Osteocyte (in vitro differentiated cells): ENCODE results near the gene RPUSD2. TPM values are rescaled to one million over a fixed set of nuclear protein-coding genes. Genes with fewer than 3 reads are reported as not detected.
"Not testable (repeated sequence)": the region's sequence is repeated elsewhere in the genome, so short reads cannot be mapped to it uniquely, and the experiment has no call there.

Experiments used
- DNase-seq: peaks from one replicate; pipeline ENCODE4 v3.0.0; 2021; ENCODE audit warnings: mixed read lengths; ENCODE audit not compliant: unreplicated experiment; ENCODE audit errors: extremely low spot score
- H3K27ac Mint-ChIP-seq: one replicate; pipeline ENCODE4 v1.8.0; 2021; ENCODE audit warnings: mild to moderate bottlenecking, mixed read lengths; ENCODE audit not compliant: unreplicated experiment
- H3K27me3 Mint-ChIP-seq: one replicate; pipeline ENCODE4 v1.8.0; 2021; ENCODE audit warnings: mixed read lengths; ENCODE audit not compliant: unreplicated experiment
- H3K36me3 Mint-ChIP-seq: one replicate; pipeline ENCODE4 v1.8.0; 2021; ENCODE audit warnings: mixed read lengths; ENCODE audit not compliant: unreplicated experiment
- H3K4me1 Mint-ChIP-seq: one replicate; pipeline ENCODE4 v1.8.0; 2021; ENCODE audit warnings: mixed read lengths; ENCODE audit not compliant: unreplicated experiment
- H3K4me3 Mint-ChIP-seq: one replicate; pipeline ENCODE4 v1.8.0; 2021; ENCODE audit warnings: mild to moderate bottlenecking, moderate library complexity, mixed read lengths; ENCODE audit not compliant: unreplicated experiment
- H3K9me3 Mint-ChIP-seq: one replicate; pipeline ENCODE4 v1.8.0; 2021; ENCODE audit warnings: mixed read lengths; ENCODE audit not compliant: unreplicated experiment
- total RNA-seq: library from RNA; stranded (reverse); gene quantifications from 2 replicates; pipeline ENCODE4 v1.2.1, GENCODE V29; 2021
- TF ChIP-seq, protein P1 (sequence below): fragments of 200-600 bp; sonication (generic); IDR thresholded peaks from 2 replicates; pipeline ENCODE4 v1.5.0; 2021; ENCODE audit warnings: antibody characterized with exemption, mild to moderate bottlenecking, moderate library complexity

The RPUSD2 gene
- total RNA-seq, 1 donor from 2014 or later: 9.6 TPM

DNA sequence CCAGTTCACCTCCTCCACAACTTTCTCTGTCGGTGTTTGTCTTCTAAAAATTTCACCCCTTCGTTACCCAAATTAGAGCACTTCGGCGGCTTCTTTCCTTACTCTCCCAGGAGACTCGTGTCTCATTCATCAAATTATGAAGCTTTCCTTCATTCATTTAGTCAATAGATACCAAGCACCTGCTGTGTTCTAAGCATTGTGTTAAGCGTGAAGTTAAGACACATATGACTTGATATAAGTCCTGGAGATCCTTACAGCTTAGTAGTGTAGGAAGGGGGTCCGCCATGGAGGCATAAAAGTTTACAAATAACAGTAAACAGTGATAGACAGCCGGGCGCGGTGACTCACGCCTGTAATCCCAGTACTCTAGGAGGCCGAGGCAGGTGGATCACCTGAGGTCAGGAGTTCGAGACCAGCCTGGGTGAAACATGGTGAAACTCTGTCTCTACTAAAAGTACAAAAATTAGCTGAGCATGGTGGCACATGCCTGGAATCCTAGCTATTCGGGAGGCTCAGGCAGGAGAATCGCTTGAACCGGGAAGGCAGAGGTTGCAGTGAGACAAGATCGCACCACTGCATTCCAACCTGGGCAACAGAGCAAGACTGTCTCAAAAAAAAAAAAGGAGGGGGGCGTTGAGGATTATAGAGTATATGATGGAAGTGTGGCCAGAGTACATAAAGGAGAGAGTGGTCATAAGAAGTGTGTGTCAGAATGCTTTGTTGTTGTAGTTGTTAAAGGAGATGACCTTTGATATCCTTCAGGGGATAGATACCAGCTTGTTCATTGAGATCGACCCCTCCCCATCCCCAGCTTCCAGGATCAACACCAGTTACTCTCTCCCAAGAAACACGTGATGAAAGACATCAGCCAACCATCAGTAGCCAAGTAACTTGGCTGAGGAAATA, 3.5 kb upstream of the RPUSD2 start:
- Mint-ChIP-seq H3K36me3 (peaks cover 4% of the 10 kb centered on the region), H3K4me1 (peaks cover 31% of the 10 kb centered on the region), H3K27ac (peak overlapping the region; percentile 95), H3K4me3 (peak overlapping the region; percentile 90), H3K27me3 (no peaks in the 10 kb centered on the region), H3K9me3 (no peaks in the 10 kb centered on the region)
- TF ChIP-seq, protein P1, sequence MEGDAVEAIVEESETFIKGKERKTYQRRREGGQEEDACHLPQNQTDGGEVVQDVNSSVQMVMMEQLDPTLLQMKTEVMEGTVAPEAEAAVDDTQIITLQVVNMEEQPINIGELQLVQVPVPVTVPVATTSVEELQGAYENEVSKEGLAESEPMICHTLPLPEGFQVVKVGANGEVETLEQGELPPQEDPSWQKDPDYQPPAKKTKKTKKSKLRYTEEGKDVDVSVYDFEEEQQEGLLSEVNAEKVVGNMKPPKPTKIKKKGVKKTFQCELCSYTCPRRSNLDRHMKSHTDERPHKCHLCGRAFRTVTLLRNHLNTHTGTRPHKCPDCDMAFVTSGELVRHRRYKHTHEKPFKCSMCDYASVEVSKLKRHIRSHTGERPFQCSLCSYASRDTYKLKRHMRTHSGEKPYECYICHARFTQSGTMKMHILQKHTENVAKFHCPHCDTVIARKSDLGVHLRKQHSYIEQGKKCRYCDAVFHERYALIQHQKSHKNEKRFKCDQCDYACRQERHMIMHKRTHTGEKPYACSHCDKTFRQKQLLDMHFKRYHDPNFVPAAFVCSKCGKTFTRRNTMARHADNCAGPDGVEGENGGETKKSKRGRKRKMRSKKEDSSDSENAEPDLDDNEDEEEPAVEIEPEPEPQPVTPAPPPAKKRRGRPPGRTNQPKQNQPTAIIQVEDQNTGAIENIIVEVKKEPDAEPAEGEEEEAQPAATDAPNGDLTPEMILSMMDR: no peak
- no peak for DNase-seq

DNA sequence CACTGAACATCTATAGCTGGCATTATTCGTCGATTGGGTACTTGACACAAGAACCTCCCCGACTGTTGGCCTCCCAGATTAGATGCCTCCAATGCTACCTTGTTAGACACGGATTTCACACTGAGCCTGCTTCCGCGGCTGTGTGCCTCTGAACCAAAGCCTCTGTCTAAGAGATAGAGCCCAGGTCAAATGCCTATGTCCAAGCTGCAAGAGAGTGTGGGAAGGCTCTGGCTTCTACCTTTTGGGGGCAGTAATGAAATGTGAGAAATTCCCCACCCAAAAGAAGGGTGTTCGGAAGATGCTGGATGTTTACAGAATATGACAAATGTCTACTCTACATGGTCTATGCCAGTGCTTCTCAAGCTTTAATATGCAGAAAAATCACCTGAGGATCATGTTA, 2.0 kb upstream of the RPUSD2 start:
- TF ChIP-seq, protein P1: peak; percentile 20
- Mint-ChIP-seq H3K4me1 (peaks cover 33% of the 10 kb centered on the region), H3K4me3 (no peak overlapping the region), H3K36me3 (no peaks in the 10 kb centered on the region), H3K27me3 (no peaks in the 10 kb centered on the region), H3K27ac (no peak overlapping the region), H3K9me3 (no peaks in the 10 kb centered on the region)
- DNase-seq: no peak

DNA sequence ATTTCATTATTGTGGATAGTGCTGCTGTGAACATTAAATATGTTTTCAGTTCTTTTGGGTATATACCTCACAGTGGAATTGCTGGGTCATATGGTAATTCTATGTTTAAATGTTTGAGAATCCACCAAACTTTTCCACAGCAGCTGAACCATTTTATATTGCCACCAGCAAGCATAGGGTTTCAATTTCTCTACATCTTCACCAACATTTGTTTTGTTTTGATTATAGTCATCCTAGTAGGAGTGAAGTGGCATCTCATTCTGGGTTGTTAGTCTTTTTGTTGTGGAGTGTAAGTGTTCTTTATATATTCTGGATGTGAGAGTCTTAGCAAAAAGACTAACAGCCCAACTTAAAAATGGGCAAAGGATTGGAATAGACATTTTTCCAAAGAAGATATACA, 6.0 kb downstream of the RPUSD2 start:
- TF ChIP-seq, protein P1: no peak
- Mint-ChIP-seq H3K4me1 (peaks cover 6% of the 10 kb centered on the region), H3K27me3 (no peaks in the 10 kb centered on the region), H3K9me3 (no peaks in the 10 kb centered on the region), H3K27ac (no peak overlapping the region), H3K4me3 (no peak overlapping the region), H3K36me3 (peaks cover 15% of the 10 kb centered on the region)
- no peak for DNase-seq

DNA sequence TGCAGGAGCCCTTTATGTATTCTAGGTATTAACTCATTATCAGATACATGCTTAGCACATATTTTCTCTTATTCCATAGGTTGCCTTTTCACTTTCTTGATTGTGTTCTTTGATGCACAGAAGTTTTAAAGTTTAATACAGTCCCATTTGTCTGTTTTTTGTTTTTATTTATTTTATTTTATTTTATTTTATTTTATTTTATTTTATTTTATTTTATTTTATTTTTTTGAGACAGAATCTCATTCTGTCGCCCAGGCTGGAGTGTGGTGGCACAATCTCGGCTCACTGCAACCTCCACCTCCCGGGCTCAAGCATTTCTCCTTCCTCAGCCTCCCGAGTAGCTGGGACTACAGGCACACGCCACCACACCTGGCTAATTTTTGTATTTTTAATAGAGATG, 7.8 kb downstream of the RPUSD2 start:
- DNase-seq, H3K27me3 Mint-ChIP-seq, H3K9me3 Mint-ChIP-seq, H3K27ac Mint-ChIP-seq, H3K4me1 Mint-ChIP-seq, H3K4me3 Mint-ChIP-seq: not testable (repeated sequence)
- peaks cover 15% of the 10 kb centered on the region for H3K36me3 Mint-ChIP-seq

DNA sequence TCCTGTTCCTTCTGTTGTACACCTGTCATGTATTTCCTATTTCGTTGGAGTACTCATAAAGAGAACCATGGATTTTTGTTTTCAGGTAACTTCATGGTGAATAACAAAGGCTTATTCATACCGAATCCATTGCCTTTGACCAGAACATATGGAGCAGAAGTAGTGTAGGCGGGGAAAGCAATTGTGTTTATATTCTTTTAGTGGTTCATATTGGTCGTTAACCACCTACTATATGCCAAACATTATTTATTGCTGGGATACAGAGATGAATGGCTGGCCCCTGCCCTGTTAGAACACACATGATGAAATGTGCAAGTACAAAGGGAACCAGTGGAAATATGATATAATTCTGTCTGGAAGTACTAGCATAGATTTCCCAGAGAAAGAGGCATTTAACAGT, 9.8 kb downstream of the RPUSD2 start:
- H3K36me3 Mint-ChIP-seq: peaks cover 6% of the 10 kb centered on the region
- H3K4me1 Mint-ChIP-seq: no peaks in the 10 kb centered on the region
- DNase-seq: no peak
- no peaks in the 10 kb centered on the region for H3K27me3 Mint-ChIP-seq
- no peaks in the 10 kb centered on the region for H3K9me3 Mint-ChIP-seq
- H3K4me3 Mint-ChIP-seq: no peak overlapping the region
- H3K27ac Mint-ChIP-seq: no peak overlapping the region
- TF ChIP-seq, protein P1: no peak

DNA sequence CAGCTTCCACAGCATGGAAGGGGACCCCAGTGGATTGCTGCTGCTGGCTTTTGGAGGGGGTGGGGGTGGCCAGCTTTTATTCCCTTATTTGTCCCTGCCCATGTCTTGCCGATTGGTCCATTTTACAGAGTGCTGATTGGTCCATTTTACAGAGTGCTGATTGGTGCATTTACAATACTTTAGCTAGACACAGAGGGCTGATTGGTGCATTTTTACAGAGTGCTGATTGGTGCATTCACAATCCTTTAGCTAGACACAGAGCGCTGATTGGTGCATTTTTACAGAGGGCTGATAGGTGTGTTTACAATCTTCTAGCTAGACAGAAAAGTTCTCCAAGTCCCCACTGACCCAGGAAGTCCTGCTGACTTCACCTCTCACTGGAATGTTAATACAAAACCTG, 12.7 kb downstream of the RPUSD2 start:
- not testable (repeated sequence) for H3K9me3 Mint-ChIP-seq, H3K4me3 Mint-ChIP-seq, H3K36me3 Mint-ChIP-seq, DNase-seq, H3K27ac Mint-ChIP-seq, H3K4me1 Mint-ChIP-seq, H3K27me3 Mint-ChIP-seq
